CD4-positive, alpha-beta T cell (primary cell): Measurements from ENCODE around the gene ZNF136. TPM values are rescaled to one million over a fixed set of nuclear protein-coding genes. Genes with fewer than 3 reads are reported as not detected.

Source experiments
- ATAC-seq: fragments of 200-7000 bp; cut with Tn5 transposase; one replicate; pipeline ENCODE4 v1.10.0; 2022; ENCODE audit warnings: mild to moderate bottlenecking; ENCODE audit not compliant: poor library complexity
- CTCF ChIA-PET: fragments of 350-600 bp; sonication (Branson Sonifier 250); formaldehyde crosslinking; loops from one replicate; lab custom pipeline; 2021; ENCODE audit warnings: antibody characterized with exemption, inconsistent platforms; lab: Charles Lee
- POLR2A ChIA-PET: fragments of 350-600 bp; sonication (Branson Sonifier 250); formaldehyde crosslinking; loops from one replicate; lab custom pipeline; 2021; ENCODE audit warnings: antibody characterized with exemption, inconsistent platforms; lab: Charles Lee
- DNase-seq, 14 experiments: peaks; one replicate each; pipeline ENCODE4 v3.0.0-alpha.2; 2013 to 2020; ENCODE audit warnings: mixed read lengths in 2 of 14
- H3K27ac ChIP-seq, 2 donors: one replicate each; pipeline versions ENCODE4 v1.5.1 to v1.7.0; 2013; ENCODE audit warnings: low read length in 2 of 2, low read depth in 1 of 2, mild to moderate bottlenecking in 1 of 2
- H3K27me3 ChIP-seq, 2 experiments: 1 replicate in 1 of 2; 2 replicates in 1 of 2; pipeline versions ENCODE4 v1.6.1 to v1.7.0; 2013; ENCODE audit warnings: low read length in 2 of 2, control low read depth in 1 of 2, mild to moderate bottlenecking in 1 of 2, moderate library complexity in 1 of 2; ENCODE audit not compliant: insufficient read depth in 2 of 2, control insufficient read depth in 1 of 2
- H3K36me3 ChIP-seq: one replicate; pipeline ENCODE4 v1.6.1; 2013; ENCODE audit warnings: low read length, control low read depth; ENCODE audit not compliant: insufficient read depth
- H3K4me1 ChIP-seq: one replicate; pipeline ENCODE4 v1.6.1; 2013; ENCODE audit warnings: low read length, control low read depth; ENCODE audit not compliant: insufficient read depth
- H3K4me3 ChIP-seq: one replicate; pipeline ENCODE4 v1.5.1; 2013; ENCODE audit warnings: mild to moderate bottlenecking, low read length, moderate library complexity
- H3K9me3 ChIP-seq, 2 experiments: 1 replicate in 1 of 2; 2 replicates in 1 of 2; pipeline versions ENCODE4 v1.6.1 to v1.7.0; 2013; ENCODE audit warnings: low read length in 2 of 2, mild to moderate bottlenecking in 2 of 2, control low read depth in 1 of 2, moderate library complexity in 1 of 2; ENCODE audit not compliant: control insufficient read depth in 1 of 2, insufficient read depth in 1 of 2
- H3K27ac Mint-ChIP-seq: one replicate; pipeline ENCODE4 v1.8.0; 2020; ENCODE audit warnings: mixed read lengths
- H3K27me3 Mint-ChIP-seq: one replicate; pipeline ENCODE4 v1.8.0; 2021; ENCODE audit warnings: mixed read lengths
- H3K36me3 Mint-ChIP-seq: one replicate; pipeline ENCODE4 v1.8.0; 2021; ENCODE audit warnings: low read depth, mixed read lengths
- H3K4me1 Mint-ChIP-seq: one replicate; pipeline ENCODE4 v1.8.0; 2021; ENCODE audit warnings: low read depth, mixed read lengths
- H3K4me3 Mint-ChIP-seq: one replicate; pipeline ENCODE4 v1.8.0; 2020; ENCODE audit warnings: mild to moderate bottlenecking, mixed read lengths
- H3K9me3 Mint-ChIP-seq: one replicate; pipeline ENCODE4 v1.8.0; 2020; ENCODE audit warnings: mixed read lengths
- intact Hi-C, 2 experiments: fragments of 100-400 bp; cut with DNase I in 1 of 2; cut with micrococcal nuclease in 1 of 2; formaldehyde crosslinking; loops; one replicate each; pipeline versions ENCODE4 v1.15.1 to v1.9.0; 2023 to 2025; cut with DNase I, micrococcal nuclease
- total RNA-seq, 174 experiments: library from RNA in 2 of 174; stranded (reverse) in 2 of 174; gene quantifications; one replicate each; pipeline ENCODE4 v1.2.3 and lab custom pipeline; 2021 to 2026
- TF ChIP-seq, protein P1 (sequence below): fragments of 200-600 bp; IDR thresholded peaks from one replicate; pipeline ENCODE4 v1.8.0; 2022; ENCODE audit warnings: antibody characterized with exemption, mild to moderate bottlenecking

ZNF136 gene
- total RNA-seq, 2 experiments from 2014 or later: 40.5 to 45.6 TPM

GRCh38 chr19:12139269-12139668, 23.6 kb upstream of the ZNF136 start:
- H3K4me1 Mint-ChIP-seq: peaks cover 43% of the 10 kb centered on the region
- peaks cover 48% of the 10 kb centered on the region for H3K36me3 Mint-ChIP-seq
- H3K27ac Mint-ChIP-seq: peak overlapping the region; percentile 47
- POLR2A ChIA-PET: interaction anchor here (1.1 kb wide), 1 partner anchor 79 kb away, joined by 4 read pairs; no protein-coding TSS in a partner anchor
- intact Hi-C loops: no loop called here
- H3K4me3 Mint-ChIP-seq: peak overlapping the region; percentile 88
- Histone ChIP-seq H3K36me3 (peaks cover 14% of the 10 kb centered on the region), H3K27ac (no peak overlapping the region), H3K27me3 (no peaks in the 10 kb centered on the region), H3K4me1 (peaks cover 36% of the 10 kb centered on the region), H3K4me3 (peak overlapping the region; percentile 97), H3K9me3 (peaks cover 2 to 6% of the 10 kb centered on the region in 2 experiments)
- DNase-seq: no peak
- peaks cover 4% of the 10 kb centered on the region for H3K9me3 Mint-ChIP-seq
- ATAC-seq: no peak
- no peaks in the 10 kb centered on the region for H3K27me3 Mint-ChIP-seq
- CTCF ChIA-PET: interaction anchor here (2.7 kb wide), 1 partner anchor 79 kb away, joined by 23 read pairs; no protein-coding TSS in a partner anchor
- TF ChIP-seq, protein P1, sequence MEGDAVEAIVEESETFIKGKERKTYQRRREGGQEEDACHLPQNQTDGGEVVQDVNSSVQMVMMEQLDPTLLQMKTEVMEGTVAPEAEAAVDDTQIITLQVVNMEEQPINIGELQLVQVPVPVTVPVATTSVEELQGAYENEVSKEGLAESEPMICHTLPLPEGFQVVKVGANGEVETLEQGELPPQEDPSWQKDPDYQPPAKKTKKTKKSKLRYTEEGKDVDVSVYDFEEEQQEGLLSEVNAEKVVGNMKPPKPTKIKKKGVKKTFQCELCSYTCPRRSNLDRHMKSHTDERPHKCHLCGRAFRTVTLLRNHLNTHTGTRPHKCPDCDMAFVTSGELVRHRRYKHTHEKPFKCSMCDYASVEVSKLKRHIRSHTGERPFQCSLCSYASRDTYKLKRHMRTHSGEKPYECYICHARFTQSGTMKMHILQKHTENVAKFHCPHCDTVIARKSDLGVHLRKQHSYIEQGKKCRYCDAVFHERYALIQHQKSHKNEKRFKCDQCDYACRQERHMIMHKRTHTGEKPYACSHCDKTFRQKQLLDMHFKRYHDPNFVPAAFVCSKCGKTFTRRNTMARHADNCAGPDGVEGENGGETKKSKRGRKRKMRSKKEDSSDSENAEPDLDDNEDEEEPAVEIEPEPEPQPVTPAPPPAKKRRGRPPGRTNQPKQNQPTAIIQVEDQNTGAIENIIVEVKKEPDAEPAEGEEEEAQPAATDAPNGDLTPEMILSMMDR: no peak

DNA sequence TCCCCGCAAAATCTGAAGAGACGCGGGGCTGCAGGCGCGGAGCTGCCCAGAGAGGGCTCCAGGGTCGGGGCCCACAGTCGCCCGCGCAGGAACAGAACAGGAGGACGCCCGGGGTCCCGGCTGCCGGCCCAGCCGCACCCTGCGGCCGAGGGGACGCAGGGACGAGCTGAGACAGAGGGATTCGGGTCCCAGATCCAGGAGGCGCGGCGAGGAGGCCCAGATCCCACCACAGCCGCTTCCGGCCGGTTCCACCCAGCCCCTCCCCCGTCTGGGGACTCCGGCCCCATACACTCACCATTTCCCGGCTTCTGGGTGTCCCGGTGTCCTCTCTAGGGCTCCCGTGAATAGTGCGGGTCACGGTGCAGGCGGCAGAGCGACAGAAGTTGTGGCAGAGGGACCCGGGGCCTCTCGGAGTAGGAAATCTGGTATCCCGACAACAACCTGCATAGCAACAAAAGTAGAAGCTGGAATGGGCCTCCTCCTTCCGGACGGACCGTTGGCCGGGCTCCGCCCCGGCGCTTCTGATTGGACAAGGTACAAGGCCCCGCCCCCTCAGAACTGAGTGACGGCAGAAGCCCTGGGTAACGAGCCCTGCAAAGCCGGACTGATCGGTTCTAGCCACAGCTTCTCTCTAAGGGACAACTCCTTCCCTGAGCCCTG, 22.9 kb upstream of the ZNF136 start, which contains the start of gene ZNF20:
Gene ZNF20 (minus strand): TSS at position 466 of the 660 bp plus-strand sequence. CDS start 168 bp downstream, at position 298.
- DNase-seq: peak; percentile 74 to 94 (median 84)
- POLR2A ChIA-PET: interaction anchor here (0.6 to 2.1 kb wide), 9 partner anchors 17 to 258 kb away, joined by 3 to 10 read pairs (median 4); partner anchors contain the start of genes ZNF136, ZNF563, ZNF625 and ZNF700
- intact Hi-C loops: loop anchor here (2.0 to 5.0 kb wide), 5 partner anchors 48 to 443 kb away; no protein-coding TSS in a partner anchor
- Mint-ChIP-seq H3K4me1 (peaks cover 43% of the 10 kb centered on the region), H3K9me3 (peaks cover 4% of the 10 kb centered on the region), H3K36me3 (peaks cover 41% of the 10 kb centered on the region), H3K4me3 (peak within 1 kb of the TSS; percentile 88), H3K27me3 (no peaks in the 10 kb centered on the region), H3K27ac (peak within 1 kb of the TSS; percentile 47)
- ATAC-seq: peak; percentile 85
- TF ChIP-seq, protein P1: no peak
- H3K4me1 ChIP-seq: peaks cover 36% of the 10 kb centered on the region
- CTCF ChIA-PET: interaction anchor here (0.8 to 2.7 kb wide), 11 partner anchors 13 to 342 kb away, joined by 3 to 29 read pairs (median 10); partner anchors contain the start of genes ZNF563, ZNF700 and ZNF763
- peak within 1 kb of the TSS in 1 of 2 donors; percentile 44 for H3K27ac ChIP-seq
- H3K27me3 ChIP-seq: no peaks in the 10 kb centered on the region
- H3K36me3 ChIP-seq: peaks cover 10% of the 10 kb centered on the region
- H3K4me3 ChIP-seq: peak within 1 kb of the TSS; percentile 97
- peaks cover 3 to 7% of the 10 kb centered on the region in 2 experiments for H3K9me3 ChIP-seq

DNA sequence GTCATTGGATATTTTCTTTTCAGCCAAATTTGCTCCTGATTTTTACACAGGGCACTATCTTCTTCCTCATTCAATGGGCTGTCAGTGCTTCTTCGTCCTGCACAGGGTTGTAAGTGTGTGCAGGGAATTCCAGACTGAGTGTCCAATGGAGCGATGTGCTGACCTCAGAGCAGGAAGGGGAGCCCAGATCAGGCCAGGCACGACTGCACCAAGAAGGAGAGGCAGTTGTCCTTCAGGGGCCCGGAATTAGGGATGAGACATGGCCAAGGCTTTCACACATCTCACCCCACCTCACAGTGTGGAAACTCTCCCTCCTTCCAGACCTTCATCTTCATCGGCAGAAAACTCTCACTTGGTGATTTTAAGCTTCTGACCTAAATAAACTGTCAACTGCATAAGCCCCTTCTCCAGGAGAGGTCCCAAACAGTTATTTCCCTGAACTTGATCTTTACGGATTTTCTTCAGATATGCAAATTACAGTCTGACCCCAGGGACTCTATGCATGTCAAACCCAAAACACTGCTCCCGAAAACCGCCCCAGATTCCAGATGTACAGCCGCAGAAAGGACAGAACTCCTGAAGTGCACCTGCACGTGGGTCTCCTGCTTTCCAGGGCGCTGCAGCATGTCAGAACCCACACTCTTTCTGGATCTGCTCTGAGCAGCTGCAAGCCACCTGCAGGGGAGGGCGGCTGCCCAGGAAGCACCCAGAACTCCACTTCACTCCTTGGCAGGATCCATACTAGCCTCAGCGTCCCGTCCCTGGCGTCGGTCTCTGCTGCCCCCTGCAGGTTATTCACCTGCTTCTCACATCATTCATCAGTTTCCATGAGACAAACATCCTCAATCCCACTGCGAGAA, 22.1 kb upstream of the ZNF136 start:
- peaks cover 7 to 11% of the 10 kb centered on the region in 2 experiments for H3K9me3 ChIP-seq
- H3K27ac Mint-ChIP-seq: no peak overlapping the region
- DNase-seq (peak; percentile 75 to 94 (median 83)), ATAC-seq (peak; percentile 73)
- H3K9me3 Mint-ChIP-seq: peaks cover 3% of the 10 kb centered on the region
- H3K27ac ChIP-seq: no peak overlapping the region
- peaks cover 43% of the 10 kb centered on the region for H3K4me1 Mint-ChIP-seq
- no peaks in the 10 kb centered on the region for H3K27me3 ChIP-seq
- POLR2A ChIA-PET: interaction anchor here (0.6 to 2.1 kb wide), 9 partner anchors 16 to 259 kb away, joined by 3 to 10 read pairs (median 4); partner anchors contain the start of genes ZNF136, ZNF563, ZNF625 and ZNF700
- peak overlapping the region; percentile 88 for H3K4me3 Mint-ChIP-seq
- peaks cover 11% of the 10 kb centered on the region for H3K36me3 ChIP-seq
- H3K4me1 ChIP-seq: peaks cover 36% of the 10 kb centered on the region
- peak overlapping the region; percentile 97 for H3K4me3 ChIP-seq
- intact Hi-C loops: loop anchor here (1.0 to 5.0 kb wide), 11 partner anchors 48 to 443 kb away; partner anchors contain the start of gene ZNF491 (in 1 of the 2)
- TF ChIP-seq, protein P1: peak; percentile 99
- no peaks in the 10 kb centered on the region for H3K27me3 Mint-ChIP-seq
- CTCF ChIA-PET: interaction anchor here (0.6 to 2.7 kb wide), 20 partner anchors 9 to 346 kb away, joined by 3 to 29 read pairs (median 6); partner anchors contain the start of genes ZNF136, ZNF563, ZNF700 and ZNF763
- H3K36me3 Mint-ChIP-seq: peaks cover 41% of the 10 kb centered on the region
